Kidney (tissue), 14 donors: Measurements from ENCODE around the gene NCR2. TPM values are rescaled to one million over a fixed set of nuclear protein-coding genes. Genes with fewer than 3 reads are reported as not detected.

ENCODE experiments used
- DNase-seq, 5 donors: peaks; one replicate each; pipeline ENCODE4 v3.0.0-alpha.2; 2013 to 2020
- FAIRE-seq: peaks from 2 replicates; lab custom pipeline; 2012; peaks lifted over from hg19 to GRCh38; lab: Jason Lieb, UNC
- H3K27ac ChIP-seq, 2 donors: one replicate each; pipeline ENCODE4 v1.7.0; 2013; ENCODE audit warnings: low read depth in 2 of 2, low read length in 2 of 2, inconsistent platforms in 1 of 2
- H3K27me3 ChIP-seq: one replicate; pipeline ENCODE4 v1.7.1; 2013; ENCODE audit warnings: low read length, inconsistent platforms; ENCODE audit not compliant: control insufficient read depth, insufficient read depth
- H3K36me3 ChIP-seq, 3 donors: one replicate each; pipeline versions ENCODE4 v1.7.0 to v1.7.1; 2013; ENCODE audit warnings: low read length in 3 of 3, control low read depth in 1 of 3, inconsistent platforms in 1 of 3; ENCODE audit not compliant: insufficient read depth in 3 of 3, control insufficient read depth in 2 of 3
- H3K4me1 ChIP-seq, 3 donors: one replicate each; pipeline versions ENCODE4 v1.7.0 to v1.7.1; 2013; ENCODE audit warnings: low read length in 3 of 3, inconsistent platforms in 1 of 3, low read depth in 1 of 3; ENCODE audit not compliant: control insufficient read depth in 2 of 3, insufficient read depth in 2 of 3
- H3K4me3 ChIP-seq, 3 donors: one replicate each; pipeline versions ENCODE4 v1.7.0 to v1.8.1; 2013; ENCODE audit warnings: low read length in 3 of 3, control low read depth in 1 of 3, inconsistent platforms in 1 of 3
- H3K9ac ChIP-seq, 3 donors: one replicate each; pipeline versions ENCODE4 v1.7.0 to v1.7.1; 2013; ENCODE audit warnings: low read length in 3 of 3, control low read depth in 1 of 3, inconsistent platforms in 1 of 3
- H3K9me3 ChIP-seq, 3 donors: one replicate each; pipeline versions ENCODE4 v1.7.0 to v1.7.1; 2013; ENCODE audit warnings: low read length in 3 of 3, control low read depth in 1 of 3, inconsistent platforms in 1 of 3; ENCODE audit not compliant: control insufficient read depth in 2 of 3, insufficient read depth in 1 of 3
- intact Hi-C: fragments of 100-400 bp; cut with DNase I; formaldehyde crosslinking; loops from one replicate; pipeline ENCODE4 v1.11.1; 2022
- polyA plus RNA-seq: library from polyadenylated mRNA; stranded (reverse); fragments of 350-450 nt; fragmentation: Illumina TruSeq; extraction: RNeasy Lipid Tissue Mini Kit (QIAGEN cat#74804); gene quantifications from one replicate; pipeline ENCODE4 v1.2.3, GENCODE V29; 2014; ENCODE audit warnings: low read depth, low replicate concordance; ENCODE audit not compliant: insufficient read depth
- total RNA-seq: library from RNA; stranded (reverse); fragmentation: NEBNext Ultra II Directional; extraction: Animal tissue kit (Norgen Biotek cat#: 25700); gene quantifications from one replicate; pipeline ENCODE4 v1.2.1, GENCODE V29; 2021
- TF ChIP-seq, protein P1 (sequence below): IDR thresholded peaks from 3 replicates; pipeline ENCODE4 v1.5.1; 2012; ENCODE audit warnings: mild to moderate bottlenecking, moderate library complexity, borderline replicate concordance; ENCODE audit not compliant: insufficient read depth; ENCODE audit errors: extremely low read depth
- donor health status: control.
- donor health status: control.
- donor health status: control.
- donor health status: control.
- donor health status: control.
- donor health status: DM: yes; HTN: yes; CAD: no.
- donor health status: Normal renal cell carcinoma (clear cell type).

NCR2 gene
- total and polyA plus RNA-seq, 2 donors from 2014 or later: not detected

DNA sequence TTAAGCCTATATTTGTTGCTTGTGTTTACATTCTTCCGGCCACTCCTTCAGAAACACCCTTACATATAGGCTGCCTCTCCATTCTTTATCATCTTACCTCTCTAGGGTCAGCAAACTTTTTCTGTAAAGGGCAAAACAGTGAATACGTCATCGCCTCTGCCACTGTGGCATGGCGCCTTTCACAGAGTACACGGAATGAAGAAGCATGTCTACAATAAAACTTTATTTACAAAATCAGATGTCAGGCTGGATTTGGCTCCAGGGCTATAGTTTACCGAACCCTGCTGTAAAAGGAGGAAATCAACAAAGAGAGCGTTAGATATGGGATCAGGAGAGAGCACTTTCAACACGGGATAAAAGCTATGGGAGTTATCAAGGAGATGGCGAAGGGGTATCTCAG lies 9.3 kb upstream of the NCR2 start:
- intact Hi-C loops: no loop called here
- TF ChIP-seq, protein P1, sequence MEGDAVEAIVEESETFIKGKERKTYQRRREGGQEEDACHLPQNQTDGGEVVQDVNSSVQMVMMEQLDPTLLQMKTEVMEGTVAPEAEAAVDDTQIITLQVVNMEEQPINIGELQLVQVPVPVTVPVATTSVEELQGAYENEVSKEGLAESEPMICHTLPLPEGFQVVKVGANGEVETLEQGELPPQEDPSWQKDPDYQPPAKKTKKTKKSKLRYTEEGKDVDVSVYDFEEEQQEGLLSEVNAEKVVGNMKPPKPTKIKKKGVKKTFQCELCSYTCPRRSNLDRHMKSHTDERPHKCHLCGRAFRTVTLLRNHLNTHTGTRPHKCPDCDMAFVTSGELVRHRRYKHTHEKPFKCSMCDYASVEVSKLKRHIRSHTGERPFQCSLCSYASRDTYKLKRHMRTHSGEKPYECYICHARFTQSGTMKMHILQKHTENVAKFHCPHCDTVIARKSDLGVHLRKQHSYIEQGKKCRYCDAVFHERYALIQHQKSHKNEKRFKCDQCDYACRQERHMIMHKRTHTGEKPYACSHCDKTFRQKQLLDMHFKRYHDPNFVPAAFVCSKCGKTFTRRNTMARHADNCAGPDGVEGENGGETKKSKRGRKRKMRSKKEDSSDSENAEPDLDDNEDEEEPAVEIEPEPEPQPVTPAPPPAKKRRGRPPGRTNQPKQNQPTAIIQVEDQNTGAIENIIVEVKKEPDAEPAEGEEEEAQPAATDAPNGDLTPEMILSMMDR: no peak
- Histone ChIP-seq H3K9ac (no peak overlapping the region), H3K36me3 (no peaks in the 10 kb centered on the region), H3K4me1 (no peaks in the 10 kb centered on the region), H3K4me3 (no peak overlapping the region), H3K27me3 (no peaks in the 10 kb centered on the region), H3K9me3 (no peaks in the 10 kb centered on the region), H3K27ac (no peak overlapping the region)
- FAIRE-seq (no peak), DNase-seq (no peak)

DNA sequence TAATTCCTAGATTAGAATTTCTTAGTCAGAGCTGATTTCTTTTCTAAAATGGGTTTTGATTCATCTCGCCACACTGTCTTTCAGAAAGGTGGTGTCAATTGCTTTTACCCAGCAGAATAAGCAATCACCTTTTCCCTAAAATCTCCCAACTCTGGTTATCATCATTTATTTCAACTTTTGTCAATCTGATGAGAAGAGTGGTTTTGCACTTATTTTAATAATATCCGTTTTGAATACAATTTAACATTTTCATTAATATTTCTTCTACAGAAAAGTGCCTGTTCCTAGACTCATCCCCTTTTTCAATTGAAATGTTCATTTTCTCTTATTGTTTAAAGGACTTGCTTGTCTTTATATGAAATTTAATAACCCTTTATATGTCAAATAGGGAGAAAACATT lies 8.2 kb upstream of the NCR2 start:
- Histone ChIP-seq H3K4me3 (no peak overlapping the region), H3K9ac (no peak overlapping the region), H3K9me3 (no peaks in the 10 kb centered on the region), H3K27me3 (no peaks in the 10 kb centered on the region), H3K36me3 (no peaks in the 10 kb centered on the region), H3K4me1 (no peaks in the 10 kb centered on the region), H3K27ac (no peak overlapping the region)
- TF ChIP-seq, protein P1: no peak
- no peak for FAIRE-seq
- DNase-seq: no peak
- intact Hi-C loops: no loop called here

DNA sequence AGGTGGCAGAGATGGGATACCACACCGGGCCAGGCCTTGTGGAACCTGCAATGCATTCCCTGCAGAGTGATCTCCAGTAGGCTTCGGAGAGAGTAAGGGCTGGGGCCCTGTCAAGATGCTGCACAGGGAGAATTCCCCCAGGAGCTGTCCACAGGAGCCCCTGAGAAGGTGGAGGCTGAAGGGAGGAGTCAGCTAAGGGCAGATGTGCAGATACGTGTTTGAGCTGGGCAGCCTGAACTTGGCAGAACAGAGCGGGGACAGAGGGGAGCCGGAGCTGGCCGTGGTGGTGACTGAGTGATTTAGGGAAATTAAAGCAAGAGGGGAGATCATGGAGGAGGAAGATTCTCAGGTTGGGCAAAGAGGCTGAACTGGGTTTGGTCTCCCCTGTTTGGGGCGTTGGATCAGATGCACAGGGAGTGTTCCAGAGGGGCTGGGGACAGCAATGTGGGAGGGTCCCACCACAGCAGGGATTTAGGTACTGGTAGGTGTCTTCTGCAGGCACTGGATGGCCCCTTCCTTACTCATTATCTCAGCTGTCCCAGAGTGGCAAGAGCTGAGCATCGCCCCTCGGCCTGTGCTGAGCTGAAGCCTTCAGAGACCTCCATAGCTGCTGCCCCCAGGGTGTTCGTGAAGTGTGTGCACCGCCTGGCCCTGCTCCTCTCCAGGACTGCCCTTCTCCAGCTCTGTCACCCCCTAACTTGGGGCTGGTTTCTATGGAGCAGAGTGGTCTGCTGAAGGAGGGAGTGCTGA lies 3.8 kb upstream of the NCR2 start:
- Histone ChIP-seq H3K27ac (no peak overlapping the region), H3K4me3 (no peak overlapping the region), H3K4me1 (no peaks in the 10 kb centered on the region), H3K9me3 (no peaks in the 10 kb centered on the region), H3K36me3 (no peaks in the 10 kb centered on the region), H3K27me3 (no peaks in the 10 kb centered on the region), H3K9ac (no peak overlapping the region)
- DNase-seq (no peak), FAIRE-seq (no peak)
- TF ChIP-seq, protein P1: no peak
- intact Hi-C loops: no loop called here
